Measurements from ENCODE around the gene CAPN6.

The CAPN6 gene

GRCh38 chrX:111199505-111199904 is 70.8 kb downstream of the CAPN6 start:
- TF ChIP-seq POLR2AphosphoS5 (IDR thresholded peaks at IDR 0.05; ENCODE audit: low read depth, low read length) (no peak), FOXP2 (optimal IDR thresholded peaks at IDR 0.05; ENCODE audit: borderline replicate concordance, extremely low read depth, extremely low read length, insufficient read depth) (no peak), REST (IDR thresholded peaks at IDR 0.05; ENCODE audit: insufficient read depth in 1 of 2, low read depth in 2 of 2, low read length in 2 of 2) (no peak), SIN3A (IDR thresholded peaks at IDR 0.05; ENCODE audit: borderline replicate concordance, insufficient read depth, low read length) (no peak), TAF1 (IDR thresholded peaks at IDR 0.05; ENCODE audit: borderline replicate concordance, insufficient read depth, low read length) (no peak)

All from PFSK-1 (cell line).